Epithelial cell of esophagus (primary cell): ENCODE results near the gene SAFB.

ENCODE experiments used
- DNase-seq: peaks from one replicate; pipeline ENCODE4 v3.0.0; 2010; ENCODE audit warnings: low read depth
- H3K4me3 ChIP-seq: 2 replicates; pipeline ENCODE4 v1.5.1; 2011; ENCODE audit warnings: mild to moderate bottlenecking, low read length, control low read depth
- TF ChIP-seq, protein P1 (sequence below): IDR thresholded peaks from 2 replicates; pipeline ENCODE4 v1.5.1; 2011; ENCODE audit warnings: low read depth, mild to moderate bottlenecking, low read length, control low read depth, inconsistent platforms; ENCODE audit not compliant: insufficient read depth; ENCODE audit errors: missing control alignments

SAFB gene

DNA sequence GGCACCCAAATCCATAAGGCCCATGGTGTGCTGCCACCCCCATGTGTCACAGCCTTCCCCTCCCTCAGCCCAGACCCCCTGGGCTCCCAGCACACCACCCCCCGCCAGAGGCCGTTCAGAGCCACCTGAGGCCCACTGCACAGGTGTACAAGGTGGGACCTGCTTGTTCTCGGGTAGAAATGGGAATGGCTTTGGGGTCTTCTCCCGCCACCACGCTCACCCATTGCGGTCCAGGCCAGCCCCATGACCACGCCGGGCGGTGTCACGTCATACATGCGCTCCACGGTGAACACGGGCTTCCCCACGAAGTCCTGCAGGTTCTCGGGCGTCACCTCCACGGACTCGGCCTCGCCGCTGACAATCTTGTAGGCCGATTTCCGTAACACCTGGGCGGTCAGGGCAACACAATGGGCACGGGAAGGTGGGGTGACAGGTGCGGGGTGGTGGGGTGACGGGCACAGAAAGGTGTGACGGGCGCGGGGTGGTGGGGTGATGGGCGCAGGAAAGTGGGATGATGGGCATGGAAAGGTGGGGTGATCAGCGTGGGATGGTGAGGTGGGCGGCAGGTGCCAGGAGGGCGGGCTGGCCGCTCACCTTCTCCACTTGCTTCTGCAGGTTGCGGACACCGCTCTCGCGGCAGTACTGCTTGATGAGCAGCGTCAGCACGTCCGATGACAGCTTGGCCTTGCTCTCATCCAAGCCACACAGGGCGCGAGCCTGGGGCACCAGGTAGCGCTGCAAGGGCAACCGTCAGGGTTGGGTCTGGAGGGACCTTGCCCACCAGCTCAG, 71.5 kb downstream of the SAFB start:
- TF ChIP-seq, protein P1, sequence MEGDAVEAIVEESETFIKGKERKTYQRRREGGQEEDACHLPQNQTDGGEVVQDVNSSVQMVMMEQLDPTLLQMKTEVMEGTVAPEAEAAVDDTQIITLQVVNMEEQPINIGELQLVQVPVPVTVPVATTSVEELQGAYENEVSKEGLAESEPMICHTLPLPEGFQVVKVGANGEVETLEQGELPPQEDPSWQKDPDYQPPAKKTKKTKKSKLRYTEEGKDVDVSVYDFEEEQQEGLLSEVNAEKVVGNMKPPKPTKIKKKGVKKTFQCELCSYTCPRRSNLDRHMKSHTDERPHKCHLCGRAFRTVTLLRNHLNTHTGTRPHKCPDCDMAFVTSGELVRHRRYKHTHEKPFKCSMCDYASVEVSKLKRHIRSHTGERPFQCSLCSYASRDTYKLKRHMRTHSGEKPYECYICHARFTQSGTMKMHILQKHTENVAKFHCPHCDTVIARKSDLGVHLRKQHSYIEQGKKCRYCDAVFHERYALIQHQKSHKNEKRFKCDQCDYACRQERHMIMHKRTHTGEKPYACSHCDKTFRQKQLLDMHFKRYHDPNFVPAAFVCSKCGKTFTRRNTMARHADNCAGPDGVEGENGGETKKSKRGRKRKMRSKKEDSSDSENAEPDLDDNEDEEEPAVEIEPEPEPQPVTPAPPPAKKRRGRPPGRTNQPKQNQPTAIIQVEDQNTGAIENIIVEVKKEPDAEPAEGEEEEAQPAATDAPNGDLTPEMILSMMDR, result no peak
- no peak overlapping the region for H3K4me3 ChIP-seq
- DNase-seq, result no peak

DNA sequence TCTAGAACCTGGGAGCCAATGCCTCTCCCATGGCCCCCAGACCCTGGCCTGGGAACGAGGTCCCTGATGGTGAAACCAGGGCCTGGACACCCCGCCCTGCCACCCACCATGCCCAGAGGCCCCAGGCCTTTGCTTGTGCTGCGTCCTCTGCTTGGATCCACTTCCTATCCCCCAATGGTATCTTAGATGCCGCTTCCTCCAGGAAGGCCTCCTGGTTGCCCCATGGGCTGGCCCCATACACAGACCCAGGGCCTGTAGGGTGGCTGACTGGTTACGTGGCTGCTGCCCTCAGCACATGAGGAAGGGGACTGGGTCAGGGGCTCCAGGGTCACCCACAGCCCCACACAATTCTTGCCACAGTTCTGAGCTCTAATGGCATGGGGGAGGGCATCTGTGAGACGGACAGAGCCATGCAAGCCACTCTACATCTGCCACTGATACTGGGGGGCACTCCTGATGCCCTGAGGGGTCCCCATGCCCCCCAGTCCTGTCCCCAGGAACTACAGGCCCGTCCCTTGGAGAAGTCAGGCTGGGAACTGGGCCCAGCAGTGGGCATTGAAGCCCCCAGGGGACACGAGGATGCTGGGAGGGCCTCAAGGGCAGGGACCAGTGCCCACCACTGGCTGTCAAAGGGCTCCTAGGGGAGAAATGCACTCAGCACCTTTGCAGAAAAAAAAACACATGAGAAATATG, 72.2 kb downstream of the SAFB start:
- H3K4me3 ChIP-seq, result no peak overlapping the region
- DNase-seq, result no peak
- TF ChIP-seq, protein P1, result no peak

DNA sequence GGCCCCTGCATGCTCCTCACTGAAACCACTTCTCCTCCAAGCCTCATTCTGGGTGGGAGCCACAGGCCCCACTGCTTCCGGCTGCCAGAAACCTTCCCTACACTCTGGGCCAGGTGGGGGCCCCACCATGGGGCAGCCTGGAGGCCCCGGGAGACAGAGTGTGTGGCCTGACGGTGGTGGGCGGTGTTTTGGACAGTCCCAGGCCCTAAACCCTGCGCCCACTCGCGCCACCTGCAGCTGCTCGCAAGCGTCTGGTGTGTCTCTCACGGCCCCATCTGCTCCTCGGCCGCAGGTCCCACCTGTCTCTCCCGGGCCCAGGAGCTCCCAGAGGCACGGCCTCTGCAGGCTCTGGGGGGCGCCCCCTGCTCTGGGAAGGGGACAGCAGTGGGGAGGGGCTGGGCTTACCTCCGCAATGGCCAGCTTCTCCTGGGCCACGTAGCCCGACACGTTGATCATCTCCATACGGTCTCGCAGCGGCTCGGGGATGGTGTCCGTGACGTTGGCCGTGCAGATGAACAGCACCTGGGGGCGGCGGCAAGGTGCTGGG, 72.8 kb downstream of the SAFB start:
- TF ChIP-seq, protein P1, result no peak
- no peak for DNase-seq
- no peak overlapping the region for H3K4me3 ChIP-seq

DNA sequence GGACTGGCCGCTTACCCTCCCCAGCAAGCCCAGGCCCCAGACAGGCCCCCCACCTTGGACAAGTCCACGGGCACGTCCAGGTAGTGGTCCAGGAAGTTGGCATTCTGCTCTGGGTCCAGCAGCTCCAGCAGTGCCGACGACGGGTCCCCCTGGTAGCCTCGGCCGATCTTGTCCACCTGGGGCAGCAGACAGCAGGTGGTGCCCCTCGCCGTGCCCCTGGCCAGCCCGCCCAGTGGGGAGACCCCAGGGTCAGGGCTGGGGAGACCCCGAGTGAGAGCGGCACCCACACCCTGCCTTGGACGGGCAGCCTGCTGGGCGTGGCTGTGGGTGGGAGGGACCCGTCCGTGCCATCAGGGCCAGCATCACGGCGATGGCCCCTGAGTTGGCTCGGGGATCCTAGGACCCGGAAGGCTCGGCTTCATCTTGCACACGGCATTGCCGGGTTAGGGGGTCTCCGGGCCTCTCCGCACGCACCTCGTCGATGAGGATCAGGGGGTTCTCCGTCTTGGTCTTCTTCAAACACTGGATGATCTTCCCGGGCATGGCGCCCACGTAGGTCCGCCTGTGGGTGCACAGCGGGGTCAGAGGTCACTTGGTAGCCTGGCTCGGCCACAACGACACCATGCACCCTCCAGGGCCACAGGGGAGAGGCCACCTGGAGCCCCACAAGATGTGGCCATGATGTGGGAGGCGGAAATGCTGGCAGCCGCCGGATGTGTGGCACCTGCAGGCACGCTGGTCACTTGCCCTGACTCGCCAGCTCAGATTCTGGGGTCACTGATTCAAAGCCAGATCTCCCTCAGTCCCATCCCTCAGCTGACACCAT, 73.5 kb downstream of the SAFB start:
- no peak overlapping the region for H3K4me3 ChIP-seq
- no peak for DNase-seq
- TF ChIP-seq, protein P1, result no peak

DNA sequence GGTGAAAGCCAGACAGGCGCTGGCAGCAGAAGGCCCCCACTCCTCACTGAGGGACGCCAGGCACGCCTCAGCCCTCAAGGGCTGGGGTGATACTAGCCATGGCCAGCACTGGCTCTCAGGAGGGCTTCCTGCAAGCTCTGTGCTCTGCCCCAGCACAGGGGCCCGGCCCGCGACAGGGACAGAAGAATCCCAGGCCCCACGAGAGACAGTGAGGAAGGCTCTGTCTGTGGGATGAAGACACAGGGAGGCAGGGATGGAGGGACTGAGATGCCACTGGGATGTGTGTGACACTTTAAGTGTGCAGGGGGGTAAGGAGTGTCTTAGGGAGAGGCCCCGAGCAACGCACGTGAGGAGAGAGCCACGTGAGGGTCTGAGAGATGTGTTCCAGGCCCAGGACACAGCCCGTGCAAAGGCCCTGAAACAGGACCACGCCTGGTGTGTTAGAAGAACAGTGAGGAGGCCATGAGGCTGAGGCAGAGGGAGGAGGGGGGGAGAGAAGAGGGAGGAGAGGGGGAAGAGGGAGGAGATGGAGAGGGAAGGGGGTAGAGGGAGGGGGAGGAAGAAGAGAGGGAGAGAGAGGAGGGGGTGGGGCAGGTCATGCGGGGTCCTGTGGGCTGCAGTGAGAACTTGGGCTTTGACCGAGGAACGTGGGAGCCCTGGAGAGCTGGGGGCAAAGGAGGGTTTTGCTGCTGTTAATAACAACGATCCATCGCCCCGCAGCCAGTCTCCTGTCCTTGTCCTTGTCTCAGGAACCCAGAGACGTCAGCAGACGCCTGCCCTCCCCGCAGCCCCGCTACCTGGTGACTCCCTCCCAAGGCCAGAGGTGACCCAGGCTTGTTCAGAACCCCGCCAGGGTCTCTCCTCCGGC, 74.4 kb downstream of the SAFB start:
- H3K4me3 ChIP-seq, result no peak overlapping the region
- TF ChIP-seq, protein P1, result no peak
- DNase-seq, result no peak

DNA sequence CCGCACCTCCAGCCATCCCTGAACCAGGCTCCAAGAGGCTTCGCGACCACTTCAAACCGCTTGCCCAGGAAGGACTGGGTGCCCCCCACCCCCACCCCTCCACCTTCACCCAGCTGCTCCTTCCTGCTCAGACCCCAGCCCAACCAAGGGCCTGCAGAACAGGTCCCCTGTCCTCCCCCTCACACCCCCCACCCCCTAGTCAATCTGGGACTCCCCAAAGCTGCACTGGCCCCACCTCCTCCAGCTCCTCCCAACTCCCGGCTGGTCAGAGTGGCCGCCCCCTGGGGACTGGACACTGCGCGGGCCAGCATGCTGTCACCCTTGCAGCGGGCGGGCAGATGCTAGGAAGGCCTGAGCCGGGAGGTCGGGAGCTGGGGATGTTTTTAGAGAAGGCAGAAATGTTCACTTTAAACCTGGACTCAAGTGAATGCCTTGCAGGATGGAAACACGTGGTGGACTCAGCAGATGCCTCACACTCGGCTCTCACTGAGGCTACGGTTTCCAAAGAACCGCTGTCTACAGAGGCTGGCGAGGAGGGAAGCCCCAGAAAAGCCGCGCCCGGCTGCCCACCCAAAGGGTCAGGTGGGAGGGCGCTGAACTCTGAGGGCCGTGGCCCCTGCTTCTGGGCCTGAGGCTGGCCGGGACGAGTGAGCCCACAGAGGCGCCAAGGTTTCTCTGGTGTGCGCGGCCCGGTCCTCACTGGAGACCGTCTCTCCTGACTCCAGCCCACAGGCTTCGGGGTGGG, 75.2 kb downstream of the SAFB start:
- no peak for DNase-seq
- TF ChIP-seq, protein P1, result no peak
- no peak overlapping the region for H3K4me3 ChIP-seq
